ENCODE data around the gene MAP1B. TPM values are rescaled to one million over a fixed set of nuclear protein-coding genes. Genes with fewer than 3 reads are reported as not detected.

Gene MAP1B
- total and polyA plus RNA-seq, 10 of the 15 experiments (the other 5 are each of a cell fraction or from before 2014, with no cell fraction given): 0.02 to 0.81 (median 0.06) TPM; not detected in 1

- H3K79me2 ChIP-seq (ENCODE audit: control insufficient read depth, insufficient read depth, low read length): no peaks in the 10 kb centered on the region
- intact Hi-C loops (cut with micrococcal nuclease; ENCODE audit: unreplicated experiment): no loop called here
- no peaks in the 10 kb centered on the region for H3K9me3 ChIP-seq (replicated peaks; ENCODE audit: control insufficient read depth, insufficient read depth, low read length)
- ATAC-seq (no peak), DNase-seq (ENCODE audit: low read depth, low spot score) (no peak), FAIRE-seq (no peak)
- peaks cover 5% of the 10 kb centered on the region; the same call in 1 of the 2 replicates for H3K4me1 ChIP-seq (ENCODE audit: control insufficient read depth, insufficient read depth, low read length)
- H3K9ac ChIP-seq (ENCODE audit: control insufficient read depth, insufficient read depth, low read length): no peak overlapping the region
- TF ChIP-seq YY1 (IDR thresholded peaks at IDR 0.05; ENCODE audit: low read depth, low read length) (no peak), RUNX3 (IDR thresholded peaks at IDR 0.05; ENCODE audit: low read length) (no peak), NFYB (IDR thresholded peaks at IDR 0.05; ENCODE audit: insufficient read depth, low read depth, low read length) (no peak), GATAD2B (conservative IDR thresholded peaks at IDR 0.05; ENCODE audit: low read depth) (no peak), POU2F2 (IDR thresholded peaks at IDR 0.05; ENCODE audit: borderline replicate concordance, low read depth, low read length) (no peak), SIX5 (IDR thresholded peaks at IDR 0.05; ENCODE audit: low read depth, low read length, severe bottlenecking) (no peak), RFX5 (IDR thresholded peaks at IDR 0.05; ENCODE audit: low read depth, low read length) (no peak)
- TF ChIP-seq, protein P1, sequence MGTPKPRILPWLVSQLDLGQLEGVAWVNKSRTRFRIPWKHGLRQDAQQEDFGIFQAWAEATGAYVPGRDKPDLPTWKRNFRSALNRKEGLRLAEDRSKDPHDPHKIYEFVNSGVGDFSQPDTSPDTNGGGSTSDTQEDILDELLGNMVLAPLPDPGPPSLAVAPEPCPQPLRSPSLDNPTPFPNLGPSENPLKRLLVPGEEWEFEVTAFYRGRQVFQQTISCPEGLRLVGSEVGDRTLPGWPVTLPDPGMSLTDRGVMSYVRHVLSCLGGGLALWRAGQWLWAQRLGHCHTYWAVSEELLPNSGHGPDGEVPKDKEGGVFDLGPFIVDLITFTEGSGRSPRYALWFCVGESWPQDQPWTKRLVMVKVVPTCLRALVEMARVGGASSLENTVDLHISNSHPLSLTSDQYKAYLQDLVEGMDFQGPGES (IDR thresholded peaks at IDR 0.05): no peak
- TF ChIP-seq, protein P2, sequence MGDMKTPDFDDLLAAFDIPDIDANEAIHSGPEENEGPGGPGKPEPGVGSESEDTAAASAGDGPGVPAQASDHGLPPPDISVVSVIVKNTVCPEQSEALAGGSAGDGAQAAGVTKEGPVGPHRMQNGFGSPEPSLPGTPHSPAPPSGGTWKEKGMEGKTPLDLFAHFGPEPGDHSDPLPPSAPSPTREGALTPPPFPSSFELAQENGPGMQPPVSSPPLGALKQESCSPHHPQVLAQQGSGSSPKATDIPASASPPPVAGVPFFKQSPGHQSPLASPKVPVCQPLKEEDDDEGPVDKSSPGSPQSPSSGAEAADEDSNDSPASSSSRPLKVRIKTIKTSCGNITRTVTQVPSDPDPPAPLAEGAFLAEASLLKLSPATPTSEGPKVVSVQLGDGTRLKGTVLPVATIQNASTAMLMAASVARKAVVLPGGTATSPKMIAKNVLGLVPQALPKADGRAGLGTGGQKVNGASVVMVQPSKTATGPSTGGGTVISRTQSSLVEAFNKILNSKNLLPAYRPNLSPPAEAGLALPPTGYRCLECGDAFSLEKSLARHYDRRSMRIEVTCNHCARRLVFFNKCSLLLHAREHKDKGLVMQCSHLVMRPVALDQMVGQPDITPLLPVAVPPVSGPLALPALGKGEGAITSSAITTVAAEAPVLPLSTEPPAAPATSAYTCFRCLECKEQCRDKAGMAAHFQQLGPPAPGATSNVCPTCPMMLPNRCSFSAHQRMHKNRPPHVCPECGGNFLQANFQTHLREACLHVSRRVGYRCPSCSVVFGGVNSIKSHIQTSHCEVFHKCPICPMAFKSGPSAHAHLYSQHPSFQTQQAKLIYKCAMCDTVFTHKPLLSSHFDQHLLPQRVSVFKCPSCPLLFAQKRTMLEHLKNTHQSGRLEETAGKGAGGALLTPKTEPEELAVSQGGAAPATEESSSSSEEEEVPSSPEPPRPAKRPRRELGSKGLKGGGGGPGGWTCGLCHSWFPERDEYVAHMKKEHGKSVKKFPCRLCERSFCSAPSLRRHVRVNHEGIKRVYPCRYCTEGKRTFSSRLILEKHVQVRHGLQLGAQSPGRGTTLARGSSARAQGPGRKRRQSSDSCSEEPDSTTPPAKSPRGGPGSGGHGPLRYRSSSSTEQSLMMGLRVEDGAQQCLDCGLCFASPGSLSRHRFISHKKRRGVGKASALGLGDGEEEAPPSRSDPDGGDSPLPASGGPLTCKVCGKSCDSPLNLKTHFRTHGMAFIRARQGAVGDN (IDR thresholded peaks at IDR 0.05): no peak
- TF ChIP-seq, protein P3, sequence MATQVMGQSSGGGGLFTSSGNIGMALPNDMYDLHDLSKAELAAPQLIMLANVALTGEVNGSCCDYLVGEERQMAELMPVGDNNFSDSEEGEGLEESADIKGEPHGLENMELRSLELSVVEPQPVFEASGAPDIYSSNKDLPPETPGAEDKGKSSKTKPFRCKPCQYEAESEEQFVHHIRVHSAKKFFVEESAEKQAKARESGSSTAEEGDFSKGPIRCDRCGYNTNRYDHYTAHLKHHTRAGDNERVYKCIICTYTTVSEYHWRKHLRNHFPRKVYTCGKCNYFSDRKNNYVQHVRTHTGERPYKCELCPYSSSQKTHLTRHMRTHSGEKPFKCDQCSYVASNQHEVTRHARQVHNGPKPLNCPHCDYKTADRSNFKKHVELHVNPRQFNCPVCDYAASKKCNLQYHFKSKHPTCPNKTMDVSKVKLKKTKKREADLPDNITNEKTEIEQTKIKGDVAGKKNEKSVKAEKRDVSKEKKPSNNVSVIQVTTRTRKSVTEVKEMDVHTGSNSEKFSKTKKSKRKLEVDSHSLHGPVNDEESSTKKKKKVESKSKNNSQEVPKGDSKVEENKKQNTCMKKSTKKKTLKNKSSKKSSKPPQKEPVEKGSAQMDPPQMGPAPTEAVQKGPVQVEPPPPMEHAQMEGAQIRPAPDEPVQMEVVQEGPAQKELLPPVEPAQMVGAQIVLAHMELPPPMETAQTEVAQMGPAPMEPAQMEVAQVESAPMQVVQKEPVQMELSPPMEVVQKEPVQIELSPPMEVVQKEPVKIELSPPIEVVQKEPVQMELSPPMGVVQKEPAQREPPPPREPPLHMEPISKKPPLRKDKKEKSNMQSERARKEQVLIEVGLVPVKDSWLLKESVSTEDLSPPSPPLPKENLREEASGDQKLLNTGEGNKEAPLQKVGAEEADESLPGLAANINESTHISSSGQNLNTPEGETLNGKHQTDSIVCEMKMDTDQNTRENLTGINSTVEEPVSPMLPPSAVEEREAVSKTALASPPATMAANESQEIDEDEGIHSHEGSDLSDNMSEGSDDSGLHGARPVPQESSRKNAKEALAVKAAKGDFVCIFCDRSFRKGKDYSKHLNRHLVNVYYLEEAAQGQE (IDR thresholded peaks at IDR 0.05; ENCODE audit: low read depth, low read length): no peak
- H3K27ac ChIP-seq (ENCODE audit: control insufficient read depth, insufficient read depth): no peak overlapping the region
- H3K4me2 ChIP-seq (ENCODE audit: control insufficient read depth, insufficient read depth): no peak overlapping the region
- H4K20me1 ChIP-seq (ENCODE audit: control insufficient read depth, insufficient read depth): no peaks in the 10 kb centered on the region
- ChIA-PET SMC1A (ENCODE audit: uncharacterized antibody, unreplicated experiment) (interaction anchor here (0.9 kb wide), 1 partner anchor 174 kb away, joined by 3 read pairs; no protein-coding TSS in a partner anchor), CTCF (no interaction called here), RAD21 (ENCODE audit: unreplicated experiment) (no interaction called here), POLR2A (no interaction called here)
- BruUV-seq (replicated peaks): no TSS peak
- no peaks in the 10 kb centered on the region for H3K27me3 ChIP-seq (replicated peaks in 1 of 2; ENCODE audit: control insufficient read depth in 2 of 2, insufficient read depth in 2 of 2, low read length in 1 of 2)
- WGBS (ENCODE audit: insufficient coverage, insufficient replicate concordance, low lambda C conversion rate, missing lambda C conversion rate): 14% methylated on average over 1 of the region's 1 CpG
- in situ Hi-C loops (cut with MboI): no loop called here
- no peaks in the 10 kb centered on the region for H3K36me3 ChIP-seq (ENCODE audit: control insufficient read depth in 2 of 2, insufficient read depth in 2 of 2, low read length in 1 of 2)
- H3K4me3 ChIP-seq: no peak overlapping the region
- no peak overlapping the region for H2AFZ ChIP-seq (ENCODE audit: control insufficient read depth, low read depth, low read length)
Observed at GRCh38 chr5:72092074-72092473, 15.2 kb upstream of the MAP1B start.

All from GM12878 (cell line).